Measurements from ENCODE around the gene OCIAD1.
"Not testable (repeated sequence)": the region's sequence is repeated elsewhere in the genome, so short reads cannot be mapped to it uniquely, and the experiment has no call there.

OCIAD1 gene

DNA sequence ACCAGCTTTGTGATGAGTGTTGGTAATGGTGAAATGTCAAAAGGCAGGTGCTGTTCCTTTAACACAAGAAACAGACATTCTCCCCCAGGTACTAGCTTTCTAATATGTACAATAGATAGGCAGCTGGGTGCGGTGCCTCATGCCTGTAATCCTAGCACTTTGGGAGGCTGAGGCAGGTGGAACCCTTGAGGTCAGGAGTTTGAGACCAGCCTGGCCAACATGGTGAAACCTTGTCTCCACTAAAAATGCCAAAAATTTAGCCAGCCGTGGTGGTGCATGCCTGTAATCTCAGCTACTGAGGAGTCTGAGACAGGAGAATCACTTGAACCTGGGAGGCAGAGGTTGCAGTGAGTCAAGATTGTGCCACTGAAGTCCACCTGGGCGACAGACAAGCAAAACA, 50.8 kb downstream of the OCIAD1 start:
- H3K27ac ChIP-seq (ENCODE audit: low read depth, low read length, severe bottlenecking); H3K36me3 ChIP-seq (ENCODE audit: control insufficient read depth, insufficient read depth, low read length); H3K4me1 ChIP-seq (ENCODE audit: control insufficient read depth, insufficient read depth, low read length, poor library complexity, severe bottlenecking); H3K4me3 ChIP-seq (ENCODE audit: extremely low read depth, insufficient read depth, low read length, poor library complexity, severe bottlenecking); H3K9me3 ChIP-seq (ENCODE audit: control insufficient read depth, low read length): not testable (repeated sequence)
- 80 to 87% methylated on average over 1 to 3 of the region's 3 CpGs for WGBS, 2 experiments (ENCODE audit: insufficient coverage in 2 of 2)

DNA sequence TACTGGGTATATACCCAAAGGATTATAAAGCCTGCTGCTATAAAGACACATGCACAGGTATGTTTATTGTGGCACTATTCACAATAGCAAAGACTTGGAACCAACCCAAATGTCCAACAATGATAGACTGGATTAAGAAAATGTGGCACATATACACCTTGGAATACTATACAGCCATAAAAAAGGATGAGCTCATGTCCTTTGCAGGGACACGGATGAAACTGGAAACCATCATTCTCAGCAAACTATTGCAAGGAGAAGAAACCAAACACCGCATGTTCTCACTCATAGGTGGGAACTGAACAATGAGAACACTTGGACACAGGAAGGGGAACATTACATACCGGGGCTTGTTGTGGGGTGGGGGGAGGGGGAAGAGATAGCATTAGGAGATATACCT, 58.9 kb downstream of the OCIAD1 start:
- H3K36me3 ChIP-seq (ENCODE audit: control insufficient read depth, insufficient read depth, low read length); H3K27ac ChIP-seq (ENCODE audit: low read depth, low read length, severe bottlenecking); H3K9me3 ChIP-seq (ENCODE audit: control insufficient read depth, low read length); H3K4me3 ChIP-seq (ENCODE audit: extremely low read depth, insufficient read depth, low read length, poor library complexity, severe bottlenecking); H3K4me1 ChIP-seq (ENCODE audit: control insufficient read depth, insufficient read depth, low read length, poor library complexity, severe bottlenecking): not testable (repeated sequence)
- 93 to 100% methylated on average over 1 to 2 of the region's 3 CpGs for WGBS, 2 experiments (ENCODE audit: insufficient coverage in 2 of 2)

DNA sequence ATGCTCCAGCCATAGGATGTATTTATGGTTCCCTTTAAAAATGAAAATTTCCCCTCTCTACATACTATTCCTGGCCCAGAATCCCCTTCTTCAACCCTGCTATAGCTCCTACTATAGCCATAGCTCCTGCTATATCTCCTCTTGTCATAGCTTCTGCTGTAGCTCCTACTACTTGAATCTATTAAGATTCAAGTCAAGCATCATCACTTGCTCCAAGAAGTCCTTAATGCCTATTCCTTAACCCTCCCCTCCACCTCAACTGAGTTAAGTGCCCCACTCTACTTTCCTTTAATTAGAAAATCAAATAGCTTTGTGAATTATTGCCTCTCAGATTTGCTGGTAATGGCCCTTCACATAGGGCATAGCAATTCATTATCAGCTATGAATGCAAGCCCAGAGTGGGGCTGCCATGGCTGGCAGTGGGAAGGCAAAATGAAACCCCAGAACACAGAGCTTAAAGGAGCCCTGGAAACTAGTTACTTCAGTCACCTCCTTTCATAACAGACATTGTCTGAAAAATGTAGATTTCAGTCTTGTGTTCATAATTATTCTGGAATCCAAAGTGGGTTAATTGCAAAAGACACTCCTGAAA, 60.2 kb downstream of the OCIAD1 start:
- no peak overlapping the region for H3K27ac ChIP-seq (ENCODE audit: low read depth, low read length, severe bottlenecking)
- H3K36me3 ChIP-seq (ENCODE audit: control insufficient read depth, insufficient read depth, low read length), result no peaks in the 10 kb centered on the region
- no peak overlapping the region for H3K4me3 ChIP-seq (ENCODE audit: extremely low read depth, insufficient read depth, low read length, poor library complexity, severe bottlenecking)
- H3K9me3 ChIP-seq (ENCODE audit: control insufficient read depth, low read length), result no peaks in the 10 kb centered on the region
- no peaks in the 10 kb centered on the region for H3K4me1 ChIP-seq (ENCODE audit: control insufficient read depth, insufficient read depth, low read length, poor library complexity, severe bottlenecking)

DNA sequence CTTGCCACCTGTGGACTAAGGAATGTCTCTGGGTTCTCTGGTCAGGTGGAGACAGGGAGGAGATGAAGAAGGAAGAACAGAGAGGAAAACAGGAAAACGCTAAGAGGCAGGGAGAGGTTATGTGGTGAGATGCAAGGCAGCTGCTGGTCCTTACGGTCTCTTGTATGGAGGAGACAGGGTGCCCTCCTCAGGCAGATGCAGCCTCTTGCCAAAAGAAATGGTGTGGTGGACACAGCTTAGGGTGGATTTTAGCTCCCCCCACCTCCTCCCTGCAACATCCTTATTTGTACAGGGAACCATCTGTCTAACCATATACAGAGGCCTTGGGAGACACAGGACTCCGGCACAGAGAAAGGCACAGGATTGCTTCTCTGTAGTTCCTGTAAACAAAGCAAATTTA, 66.0 kb downstream of the OCIAD1 start:
- no peak overlapping the region for H3K27ac ChIP-seq (ENCODE audit: low read depth, low read length, severe bottlenecking)
- H3K4me3 ChIP-seq (ENCODE audit: extremely low read depth, insufficient read depth, low read length, poor library complexity, severe bottlenecking), result no peak overlapping the region
- H3K9me3 ChIP-seq (ENCODE audit: control insufficient read depth, low read length), result no peaks in the 10 kb centered on the region
- WGBS, 2 experiments (ENCODE audit: insufficient coverage in 2 of 2), result 97 to 100% methylated on average over 1 to 3 of the region's 3 CpGs
- H3K4me1 ChIP-seq (ENCODE audit: control insufficient read depth, insufficient read depth, low read length, poor library complexity, severe bottlenecking), result peaks cover 13% of the 10 kb centered on the region
- H3K36me3 ChIP-seq (ENCODE audit: control insufficient read depth, insufficient read depth, low read length), result peaks cover 4% of the 10 kb centered on the region

DNA sequence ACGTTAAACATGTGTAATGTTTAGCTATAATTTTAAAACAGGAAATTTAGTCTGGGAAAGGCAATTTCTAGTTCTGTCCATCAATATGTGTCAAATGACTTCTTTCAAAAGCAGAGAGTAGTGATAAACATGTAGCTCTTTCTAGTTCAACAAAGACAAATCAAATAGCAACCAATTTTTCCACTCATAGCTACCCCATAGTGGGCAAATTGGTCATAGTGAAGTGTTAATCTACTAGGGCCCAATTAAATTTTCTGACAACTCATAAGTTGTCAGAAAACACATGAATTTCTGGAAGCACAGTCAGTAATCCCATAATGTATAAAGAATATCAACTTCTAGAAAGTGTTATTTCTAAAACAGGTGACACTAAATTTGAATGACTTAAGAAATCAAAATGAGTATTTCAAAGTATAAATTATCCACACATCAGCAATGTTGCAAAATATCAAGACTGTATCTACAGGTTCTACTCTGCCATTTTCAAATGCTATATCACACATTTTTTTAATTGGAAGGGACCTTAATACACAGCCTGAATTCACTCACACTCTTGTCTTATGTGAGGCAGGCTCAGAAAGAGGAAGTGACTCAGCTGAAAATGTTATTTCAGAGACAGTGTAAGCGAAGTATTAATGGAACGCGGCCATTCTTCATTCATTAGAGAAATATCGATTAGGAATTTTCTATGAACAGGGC, 68.0 kb downstream of the OCIAD1 start:
- 95 to 97% methylated on average over 4 to 5 of the region's 5 CpGs for WGBS, 2 experiments (ENCODE audit: insufficient coverage in 2 of 2)
- Histone ChIP-seq H3K4me1 (ENCODE audit: control insufficient read depth, insufficient read depth, low read length, poor library complexity, severe bottlenecking) (peaks cover 13% of the 10 kb centered on the region), H3K27ac (ENCODE audit: low read depth, low read length, severe bottlenecking) (no peak overlapping the region)

DNA sequence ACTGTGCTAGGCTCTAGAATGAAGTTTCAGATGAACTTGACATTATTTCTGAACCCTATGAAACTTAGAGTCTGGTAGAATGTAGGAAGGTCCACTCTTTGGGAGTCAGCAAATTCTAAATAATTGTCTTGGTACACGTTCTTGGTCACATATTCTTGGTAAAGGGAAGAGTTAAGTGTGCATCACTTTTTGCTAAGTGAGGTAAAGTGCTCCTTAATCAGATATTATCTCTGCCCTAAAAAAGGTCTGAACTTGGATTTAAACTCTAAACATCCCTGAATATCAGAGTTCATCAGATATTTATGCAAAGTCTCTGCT, 68.5 kb downstream of the OCIAD1 start:
- WGBS, 2 experiments (ENCODE audit: insufficient coverage in 2 of 2), result 100% methylated on average over 1 of the region's 1 CpG; no CpG with 5 or more reads in 1 of the 2 experiments
- no peaks in the 10 kb centered on the region for H3K9me3 ChIP-seq (ENCODE audit: control insufficient read depth, low read length)
- no peak overlapping the region for H3K4me3 ChIP-seq (ENCODE audit: extremely low read depth, insufficient read depth, low read length, poor library complexity, severe bottlenecking)
- H3K4me1 ChIP-seq (ENCODE audit: control insufficient read depth, insufficient read depth, low read length, poor library complexity, severe bottlenecking), result peaks cover 13% of the 10 kb centered on the region
- H3K27ac ChIP-seq (ENCODE audit: low read depth, low read length, severe bottlenecking), result no peak overlapping the region
- H3K36me3 ChIP-seq (ENCODE audit: control insufficient read depth, insufficient read depth, low read length), result peaks cover 16% of the 10 kb centered on the region

More for the DNA sequence above, 68.0 kb downstream of the OCIAD1 start:
- Histone ChIP-seq H3K9me3 (ENCODE audit: control insufficient read depth, low read length) (no peaks in the 10 kb centered on the region), H3K36me3 (ENCODE audit: control insufficient read depth, insufficient read depth, low read length) (peaks cover 16% of the 10 kb centered on the region), H3K4me3 (ENCODE audit: extremely low read depth, insufficient read depth, low read length, poor library complexity, severe bottlenecking) (no peak overlapping the region)

DNA sequence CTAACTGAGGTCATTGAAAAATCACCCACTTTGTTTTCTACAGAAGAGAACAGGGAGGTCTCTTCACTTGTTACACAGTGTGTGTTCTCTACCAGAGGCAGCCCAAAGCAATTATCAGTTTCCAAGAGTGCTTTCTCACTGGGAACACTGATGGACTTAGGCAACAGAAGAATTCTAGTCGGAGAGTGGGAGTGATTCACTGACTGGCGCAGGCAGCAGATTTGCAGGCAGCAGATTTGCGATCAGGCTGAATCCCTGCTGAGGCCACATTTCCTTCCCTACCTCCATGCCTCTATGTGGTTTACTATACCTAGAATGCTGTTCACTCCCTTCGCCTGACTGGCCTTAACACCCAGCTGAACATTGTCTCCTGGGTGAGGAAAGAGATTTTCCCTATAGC, 69.1 kb downstream of the OCIAD1 start:
- H3K36me3 ChIP-seq (ENCODE audit: control insufficient read depth, insufficient read depth, low read length), result peaks cover 16% of the 10 kb centered on the region
- no peak overlapping the region for H3K4me3 ChIP-seq (ENCODE audit: extremely low read depth, insufficient read depth, low read length, poor library complexity, severe bottlenecking)
- peak overlapping the region; percentile 46 for H3K27ac ChIP-seq (ENCODE audit: low read depth, low read length, severe bottlenecking)
- 58 to 92% methylated on average over 2 to 3 of the region's 4 CpGs for WGBS, 2 experiments (ENCODE audit: insufficient coverage in 2 of 2)
- peaks cover 18% of the 10 kb centered on the region for H3K4me1 ChIP-seq (ENCODE audit: control insufficient read depth, insufficient read depth, low read length, poor library complexity, severe bottlenecking)
- H3K9me3 ChIP-seq (ENCODE audit: control insufficient read depth, low read length), result no peaks in the 10 kb centered on the region

DNA sequence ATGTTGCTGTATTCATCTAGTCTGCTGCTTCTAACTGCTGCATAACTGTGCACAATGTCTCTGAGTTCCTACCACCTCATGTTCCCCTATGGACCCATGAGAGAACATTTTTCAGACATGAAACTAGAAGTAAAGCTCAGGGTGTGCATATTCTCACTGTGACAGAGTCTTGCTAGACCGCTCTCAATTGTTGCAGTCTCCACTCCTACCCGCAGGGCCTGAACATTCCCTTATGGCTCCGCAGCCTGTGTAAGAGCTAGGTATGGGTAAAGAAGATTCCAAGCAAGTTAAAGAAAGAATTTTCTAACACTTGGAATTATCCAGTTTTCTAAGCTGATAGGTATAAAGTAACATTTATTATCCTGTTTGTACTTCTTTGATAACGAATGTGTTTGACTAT, 70.3 kb downstream of the OCIAD1 start:
- no peak overlapping the region for H3K27ac ChIP-seq (ENCODE audit: low read depth, low read length, severe bottlenecking)
- peaks cover 21% of the 10 kb centered on the region for H3K4me1 ChIP-seq (ENCODE audit: control insufficient read depth, insufficient read depth, low read length, poor library complexity, severe bottlenecking)
- peaks cover 16% of the 10 kb centered on the region for H3K36me3 ChIP-seq (ENCODE audit: control insufficient read depth, insufficient read depth, low read length)
- WGBS, 2 experiments (ENCODE audit: insufficient coverage in 2 of 2), result 88 to 100% methylated on average over 1 of the region's 4 CpGs
- no peak overlapping the region for H3K4me3 ChIP-seq (ENCODE audit: extremely low read depth, insufficient read depth, low read length, poor library complexity, severe bottlenecking)
- H3K9me3 ChIP-seq (ENCODE audit: control insufficient read depth, low read length), result no peaks in the 10 kb centered on the region

DNA sequence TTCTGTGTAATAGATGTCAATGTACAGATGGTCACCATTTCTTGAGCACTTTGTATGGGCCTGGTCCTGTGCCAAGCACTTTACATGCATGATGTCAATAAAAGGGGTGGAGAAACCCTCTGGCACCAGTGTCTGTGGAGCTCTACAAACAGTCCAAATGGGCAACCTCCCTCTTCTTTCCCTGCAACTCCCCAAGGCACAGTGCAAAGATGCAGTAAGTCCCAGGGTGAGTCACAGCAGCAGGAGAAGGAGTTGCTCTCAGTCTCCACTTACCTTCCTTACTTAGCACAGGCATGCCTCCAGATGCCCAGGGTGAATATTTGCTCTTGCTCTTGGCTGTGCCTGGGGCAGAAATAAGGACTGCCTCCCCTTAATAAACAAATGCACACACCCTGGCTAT, 71.4 kb downstream of the OCIAD1 start:
- Histone ChIP-seq H3K4me1 (ENCODE audit: control insufficient read depth, insufficient read depth, low read length, poor library complexity, severe bottlenecking) (peaks cover 21% of the 10 kb centered on the region), H3K27ac (ENCODE audit: low read depth, low read length, severe bottlenecking) (no peak overlapping the region), H3K4me3 (ENCODE audit: extremely low read depth, insufficient read depth, low read length, poor library complexity, severe bottlenecking) (no peak overlapping the region), H3K9me3 (ENCODE audit: control insufficient read depth, low read length) (no peaks in the 10 kb centered on the region), H3K36me3 (ENCODE audit: control insufficient read depth, insufficient read depth, low read length) (peaks cover 12% of the 10 kb centered on the region)

DNA sequence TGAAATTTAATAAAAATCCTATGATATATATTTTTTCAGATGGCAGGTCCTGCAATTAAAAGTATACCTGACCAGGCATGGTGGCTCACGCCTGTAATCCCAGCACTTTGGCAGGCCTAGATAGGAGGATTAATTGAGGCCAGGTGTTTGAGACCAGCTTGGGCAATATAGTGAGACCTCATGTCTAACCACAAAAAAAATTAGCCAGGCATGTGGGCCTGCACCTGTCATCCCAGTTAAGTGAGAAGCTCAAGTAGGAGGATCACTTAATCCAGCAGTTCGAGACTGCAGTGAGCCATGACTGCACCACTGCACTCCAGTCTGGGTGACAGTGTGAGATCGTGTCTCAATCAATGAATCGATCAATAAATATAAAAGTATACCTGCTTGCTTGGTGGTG, 73.2 kb downstream of the OCIAD1 start:
- no peak overlapping the region for H3K4me3 ChIP-seq (ENCODE audit: extremely low read depth, insufficient read depth, low read length, poor library complexity, severe bottlenecking)
- H3K36me3 ChIP-seq (ENCODE audit: control insufficient read depth, insufficient read depth, low read length), result peaks cover 12% of the 10 kb centered on the region
- H3K4me1 ChIP-seq (ENCODE audit: control insufficient read depth, insufficient read depth, low read length, poor library complexity, severe bottlenecking), result peaks cover 19% of the 10 kb centered on the region
- no peaks in the 10 kb centered on the region for H3K9me3 ChIP-seq (ENCODE audit: control insufficient read depth, low read length)
- 94 to 95% methylated on average over 2 to 3 of the region's 4 CpGs for WGBS, 2 experiments (ENCODE audit: insufficient coverage in 2 of 2)
- H3K27ac ChIP-seq (ENCODE audit: low read depth, low read length, severe bottlenecking), result no peak overlapping the region

DNA sequence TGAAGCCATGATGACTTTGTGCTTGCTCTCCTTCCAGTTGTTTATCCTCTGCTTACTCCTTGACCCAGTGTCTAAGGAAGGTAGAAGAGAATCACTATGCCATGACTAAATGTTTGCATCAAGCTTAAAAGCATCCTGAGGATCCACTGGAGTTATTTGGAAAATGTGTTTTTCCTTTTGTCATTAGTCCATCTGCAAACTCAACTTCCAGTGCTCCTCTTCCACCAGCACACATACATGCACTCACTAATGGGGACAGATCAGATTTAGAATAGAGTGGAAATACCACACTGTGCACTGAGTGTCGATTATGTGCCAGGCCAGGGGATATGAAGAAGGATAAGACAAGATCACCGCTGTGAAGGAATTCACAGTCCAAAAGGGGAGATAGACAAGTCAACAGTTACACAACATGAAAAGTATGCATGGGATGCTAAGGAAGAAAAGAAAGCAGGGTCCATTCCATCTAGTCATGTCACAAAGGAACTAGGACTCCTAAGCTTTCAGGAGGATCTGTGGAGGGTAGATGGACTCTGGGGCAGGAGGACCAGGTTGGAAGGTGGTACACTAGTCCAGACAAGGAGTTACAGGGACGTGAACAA, 73.8 kb downstream of the OCIAD1 start:
- no peak overlapping the region for H3K27ac ChIP-seq (ENCODE audit: low read depth, low read length, severe bottlenecking)
- H3K4me1 ChIP-seq (ENCODE audit: control insufficient read depth, insufficient read depth, low read length, poor library complexity, severe bottlenecking), result peaks cover 18% of the 10 kb centered on the region
- H3K4me3 ChIP-seq (ENCODE audit: extremely low read depth, insufficient read depth, low read length, poor library complexity, severe bottlenecking), result no peak overlapping the region
- no peaks in the 10 kb centered on the region for H3K9me3 ChIP-seq (ENCODE audit: control insufficient read depth, low read length)
- 88 to 90% methylated on average over 3 of the region's 3 CpGs for WGBS, 2 experiments (ENCODE audit: insufficient coverage in 2 of 2)
- H3K36me3 ChIP-seq (ENCODE audit: control insufficient read depth, insufficient read depth, low read length), result peaks cover 12% of the 10 kb centered on the region
